Measurements from ENCODE around the gene FEZF2.
A peak's percentile ranks its signal among the peaks of the same experiment; 100 is the strongest.

Gene FEZF2

GRCh38 chr3:62370858-62371719 lies 2.3 kb downstream of the FEZF2 start:
- Mint-ChIP-seq H3K9me3 (peaks cover 6% of the 10 kb centered on the region), H3K4me1 (peaks cover 49% of the 10 kb centered on the region), H3K27me3 (ENCODE audit: low read depth) (peaks cover 100% of the 10 kb centered on the region), H3K36me3 (ENCODE audit: low read depth) (no peaks in the 10 kb centered on the region), H3K27ac (no peak overlapping the region), H3K4me3 (peak overlapping the region; percentile 29 to 61 (median 41))
- no peak for TF ChIP-seq CTCF (IDR thresholded peaks at IDR 0.05; ENCODE audit: unreplicated experiment in 3 of 3)

GRCh38 chr3:62370112-62370857 lies 3.1 kb downstream of the FEZF2 start:
- TF ChIP-seq CTCF (IDR thresholded peaks at IDR 0.05; ENCODE audit: unreplicated experiment in 3 of 3), result no peak
- peak overlapping the region; percentile 12 to 61 (median 29) for H3K4me3 Mint-ChIP-seq
- no peaks in the 10 kb centered on the region for H3K36me3 Mint-ChIP-seq (ENCODE audit: low read depth)
- peaks cover 100% of the 10 kb centered on the region for H3K27me3 Mint-ChIP-seq (ENCODE audit: low read depth)
- H3K4me1 Mint-ChIP-seq, result peaks cover 49% of the 10 kb centered on the region
- H3K27ac Mint-ChIP-seq, result no peak overlapping the region
- H3K9me3 Mint-ChIP-seq, result peaks cover 6% of the 10 kb centered on the region

GRCh38 chr3:62369476-62369743 lies 3.9 kb downstream of the FEZF2 start:
- Mint-ChIP-seq H3K27ac (no peak overlapping the region), H3K4me1 (peaks cover 46% of the 10 kb centered on the region), H3K27me3 (ENCODE audit: low read depth) (peaks cover 100% of the 10 kb centered on the region), H3K4me3 (no peak overlapping the region), H3K36me3 (ENCODE audit: low read depth) (no peaks in the 10 kb centered on the region), H3K9me3 (peaks cover 6% of the 10 kb centered on the region)
- TF ChIP-seq CTCF (IDR thresholded peaks at IDR 0.05; ENCODE audit: unreplicated experiment in 3 of 3), result no peak

GRCh38 chr3:62368705-62369475 lies 4.5 kb downstream of the FEZF2 start:
- peak overlapping the region; percentile 44 to 69 (median 46) for H3K4me3 Mint-ChIP-seq
- no peak overlapping the region for H3K27ac Mint-ChIP-seq
- peaks cover 6% of the 10 kb centered on the region for H3K9me3 Mint-ChIP-seq
- H3K4me1 Mint-ChIP-seq, result peaks cover 41% of the 10 kb centered on the region
- peak in 2 of 3 experiments; percentile 9 to 24 for TF ChIP-seq CTCF (IDR thresholded peaks at IDR 0.05; ENCODE audit: unreplicated experiment in 3 of 3)
- H3K27me3 Mint-ChIP-seq (ENCODE audit: low read depth), result peaks cover 100% of the 10 kb centered on the region
- no peaks in the 10 kb centered on the region for H3K36me3 Mint-ChIP-seq (ENCODE audit: low read depth)

- peaks cover 100% of the 10 kb centered on the region for H3K27me3 Mint-ChIP-seq (ENCODE audit: low read depth)
- no peak for TF ChIP-seq CTCF (IDR thresholded peaks at IDR 0.05; ENCODE audit: unreplicated experiment in 3 of 3)
- no peak overlapping the region for H3K27ac Mint-ChIP-seq
- H3K4me3 Mint-ChIP-seq, result peak overlapping the region; percentile 44 to 69 (median 46)
- peaks cover 6% of the 10 kb centered on the region for H3K9me3 Mint-ChIP-seq
- H3K36me3 Mint-ChIP-seq (ENCODE audit: low read depth), result no peaks in the 10 kb centered on the region
- H3K4me1 Mint-ChIP-seq, result peaks cover 39% of the 10 kb centered on the region
Measured at GRCh38 chr3:62368290-62368704, 5.1 kb downstream of the FEZF2 start.

All from nephron (organoid).